SK-N-SH treated with all-trans-retinoic acid at 6 μM for 48 hours (cell line): ENCODE measurements around the gene GRID1.

Experiments used
- ATAC-seq: fragments of 200-7000 bp; cut with Tn5 transposase; 3 replicates; pipeline ENCODE4 v1.9.1; 2020; ENCODE audit warnings: mild to moderate bottlenecking, moderate library complexity
- ARNTL ChIP-seq: fragments of 450-650 bp; formaldehyde crosslinking; IDR thresholded peaks from 2 replicates; pipeline ENCODE4 v1.5.0; 2020; ENCODE audit warnings: low read depth, mild to moderate bottlenecking, moderate library complexity, borderline replicate concordance
- CREB5 ChIP-seq: fragments of 250-450 bp; sonication (Bioruptor Pico); IDR thresholded peaks from 2 replicates; pipeline ENCODE4 v1.5.1; 2020; ENCODE audit warnings: low read depth, mild to moderate bottlenecking, moderate library complexity
- CSDC2 ChIP-seq: fragments of 250-450 bp; sonication (Bioruptor Pico); IDR thresholded peaks from 2 replicates; pipeline ENCODE4 v1.5.0; 2020; ENCODE audit warnings: mild to moderate bottlenecking, moderate library complexity
- CSRNP3 ChIP-seq: fragments of 250-450 bp; sonication (Bioruptor Pico); IDR thresholded peaks from 2 replicates; pipeline ENCODE4 v1.5.1; 2021; ENCODE audit warnings: mild to moderate bottlenecking, moderate library complexity
- ESRRG ChIP-seq: fragments of 250-450 bp; sonication (Bioruptor Pico); IDR thresholded peaks from 2 replicates; pipeline ENCODE4 v1.6.1; 2021; ENCODE audit warnings: mild to moderate bottlenecking
- GLIS3 ChIP-seq: fragments of 250-450 bp; sonication (Bioruptor Pico); IDR thresholded peaks from 2 replicates; pipeline ENCODE4 v1.5.0; 2020; ENCODE audit warnings: mild to moderate bottlenecking, moderate library complexity
- ISL1 ChIP-seq: fragments of 250-450 bp; sonication (Bioruptor Pico); IDR thresholded peaks from 2 replicates; pipeline ENCODE4 v2.1.2; 2022; ENCODE audit warnings: mild to moderate bottlenecking, moderate library complexity
- OSR1 ChIP-seq: fragments of 250-450 bp; sonication (Bioruptor Pico); IDR thresholded peaks from 2 replicates; pipeline ENCODE4 v1.8.0; 2022; ENCODE audit warnings: moderate library complexity, mild to moderate bottlenecking, inconsistent platforms
- PATZ1 ChIP-seq: fragments of 250-450 bp; sonication (Bioruptor Pico); IDR thresholded peaks from 2 replicates; pipeline ENCODE4 v1.8.0; 2020; ENCODE audit warnings: mild to moderate bottlenecking, moderate library complexity, borderline replicate concordance
- POU6F1 ChIP-seq: fragments of 250-450 bp; sonication (Bioruptor Pico); IDR thresholded peaks from 2 replicates; pipeline ENCODE4 v1.8.0; 2021; ENCODE audit warnings: low read depth, mild to moderate bottlenecking, moderate library complexity, borderline replicate concordance
- PPARA ChIP-seq: fragments of 250-450 bp; sonication (Bioruptor Pico); IDR thresholded peaks from 2 replicates; pipeline ENCODE4 v1.5.0; 2020; ENCODE audit warnings: mild to moderate bottlenecking, borderline replicate concordance
- RARB ChIP-seq: fragments of 250-450 bp; sonication (Bioruptor Pico); IDR thresholded peaks from 2 replicates; pipeline ENCODE4 v1.8.0; 2021; ENCODE audit warnings: mild to moderate bottlenecking, moderate library complexity
- SNAI2 ChIP-seq: fragments of 250-450 bp; sonication (Bioruptor Pico); IDR thresholded peaks from 2 replicates; pipeline ENCODE4 v1.5.0; 2020; ENCODE audit warnings: mild to moderate bottlenecking, moderate library complexity
- TCF4 ChIP-seq: fragments of 250-450 bp; sonication (Bioruptor Pico); IDR thresholded peaks from 2 replicates; pipeline ENCODE4 v1.8.0; 2021; ENCODE audit warnings: mild to moderate bottlenecking, moderate library complexity, borderline replicate concordance
- TOX ChIP-seq: fragments of 250-450 bp; sonication (Bioruptor Pico); IDR thresholded peaks from 2 replicates; pipeline ENCODE4 v1.8.0; 2021; ENCODE audit warnings: mild to moderate bottlenecking, moderate library complexity, borderline replicate concordance
- TSHZ2 ChIP-seq: fragments of 250-450 bp; sonication (Bioruptor Pico); IDR thresholded peaks from 2 replicates; pipeline ENCODE4 v1.5.0; 2020; ENCODE audit warnings: mild to moderate bottlenecking, moderate library complexity
- ZC3H10 ChIP-seq: fragments of 250-450 bp; sonication (Bioruptor Pico); IDR thresholded peaks from 2 replicates; pipeline ENCODE4 v1.5.1; 2021; ENCODE audit warnings: mild to moderate bottlenecking, moderate library complexity
- ZFP3 ChIP-seq: fragments of 250-450 bp; sonication (Bioruptor Pico); IDR thresholded peaks from 2 replicates; pipeline ENCODE4 v1.5.0; 2020; ENCODE audit warnings: mild to moderate bottlenecking, moderate library complexity
- ZFP30 ChIP-seq: fragments of 450-650 bp; formaldehyde crosslinking; IDR thresholded peaks from 2 replicates; pipeline ENCODE4 v1.5.0; 2022; ENCODE audit warnings: mild to moderate bottlenecking, moderate library complexity
- ZNF565 ChIP-seq: fragments of 450-650 bp; formaldehyde crosslinking; conservative IDR thresholded peaks from 2 replicates; pipeline ENCODE4 v1.5.0; 2020; ENCODE audit warnings: low read depth, mild to moderate bottlenecking, moderate library complexity
- ZNF70 ChIP-seq: fragments of 450-650 bp; formaldehyde crosslinking; IDR thresholded peaks from 2 replicates; pipeline ENCODE4 v1.5.0; 2020; ENCODE audit warnings: mild to moderate bottlenecking, moderate library complexity
- ZNF8 ChIP-seq: fragments of 450-650 bp; formaldehyde crosslinking; IDR thresholded peaks from 2 replicates; pipeline ENCODE4 v1.5.0; 2020; ENCODE audit warnings: mild to moderate bottlenecking, moderate library complexity

The GRID1 gene

GRCh38 chr10:85643845-85644525 is 722.6 kb downstream of the GRID1 start:
- TF ChIP-seq OSR1 (CRISPR knock-in tag) (no peak), GLIS3 (CRISPR knock-in tag) (no peak), TCF4 (CRISPR knock-in tag) (no peak), ZNF565 (CRISPR knock-in tag) (no peak), TSHZ2 (CRISPR knock-in tag) (no peak), ARNTL (CRISPR knock-in tag) (no peak), TOX (CRISPR knock-in tag) (no peak), ZC3H10 (no peak), ZNF70 (no peak), SNAI2 (CRISPR knock-in tag) (no peak), ZFP3 (CRISPR knock-in tag) (no peak), ZNF8 (CRISPR knock-in tag) (no peak), RARB (CRISPR knock-in tag) (no peak), POU6F1 (no peak), PPARA (CRISPR knock-in tag) (no peak), CREB5 (CRISPR knock-in tag) (no peak), ZFP30 (no peak)
- ATAC-seq, result no peak

- ATAC-seq, result no peak
- no peak for TF ChIP-seq CSRNP3
- no peak for TF ChIP-seq CREB5 (CRISPR knock-in tag)
- TF ChIP-seq ESRRG (CRISPR knock-in tag), result no peak
- TF ChIP-seq TOX (CRISPR knock-in tag), result no peak
- no peak for TF ChIP-seq OSR1 (CRISPR knock-in tag)
- no peak for TF ChIP-seq ZNF8 (CRISPR knock-in tag)
- no peak for TF ChIP-seq CSDC2 (CRISPR knock-in tag)
- TF ChIP-seq ZFP3 (CRISPR knock-in tag), result no peak
- no peak for TF ChIP-seq PATZ1
- no peak for TF ChIP-seq POU6F1
- TF ChIP-seq TSHZ2 (CRISPR knock-in tag), result no peak
- no peak for TF ChIP-seq ISL1 (CRISPR knock-in tag)
- no peak for TF ChIP-seq SNAI2 (CRISPR knock-in tag)
- TF ChIP-seq PPARA (CRISPR knock-in tag), result no peak
- TF ChIP-seq ZC3H10, result no peak
- no peak for TF ChIP-seq GLIS3 (CRISPR knock-in tag)
These were observed 723.3 kb downstream of the GRID1 start for GRCh38 chr10:85643171-85643844.
